Airway epithelial cell (primary cell): Measurements from ENCODE around the gene IMMP2L. TPM values are rescaled to one million over a fixed set of nuclear protein-coding genes. Genes with fewer than 3 reads are reported as not detected.

Experiments
- total RNA-seq: library from RNA; depleted of rRNA; stranded (reverse); fragments of >200 nt; gene quantifications from 2 replicates; pipeline ENCODE4 v1.2.3, GENCODE V29; 2015

The IMMP2L gene
- total RNA-seq: 10.2 and 13.2 TPM in 2 replicates

GRCh38 chr7:111561904-111562732, at the start of gene IMMP2L:
IMMP2L (minus strand) TSS chr7:111562492.

GRCh38 chr7:111090846-111091245, 471.4 kb downstream of the IMMP2L start, which contains the start of gene LRRN3:
LRRN3 (plus strand) TSS chr7:111091127; CDS start chr7:111122773, 31,646 bp downstream.

